Karpas-422 (cell line): ENCODE data around the gene CAPN14. TPM values are rescaled to one million over a fixed set of nuclear protein-coding genes. Genes with fewer than 3 reads are reported as not detected.

Experiments
- DNase-seq: peaks from one replicate; pipeline ENCODE4 v3.0.0-alpha.2; 2015
- H2AFZ ChIP-seq: fragments of 200-600 bp; sonication (generic); 2 replicates; pipeline ENCODE4 v1.6.1; 2014; ENCODE audit warnings: antibody characterized with exemption, low read length, mixed read lengths
- H3K27ac ChIP-seq: fragments of 200-600 bp; sonication (generic); 2 replicates; pipeline ENCODE4 v1.5.1; 2014; ENCODE audit warnings: mild to moderate bottlenecking, low read length, moderate library complexity
- H3K27me3 ChIP-seq: fragments of 200-600 bp; sonication (generic); 2 replicates; pipeline ENCODE4 v1.6.1; 2014; ENCODE audit warnings: low read length, mixed read lengths
- H3K36me3 ChIP-seq: fragments of 200-600 bp; sonication (generic); 2 replicates; pipeline ENCODE4 v1.6.1; 2014; ENCODE audit warnings: low read length, mixed read lengths; ENCODE audit not compliant: insufficient read depth
- H3K4me1 ChIP-seq: fragments of 200-600 bp; sonication (generic); 2 replicates; pipeline ENCODE4 v1.6.1; 2014; ENCODE audit warnings: mild to moderate bottlenecking, low read length, mixed read lengths
- H3K4me2 ChIP-seq: fragments of 200-600 bp; sonication (generic); 2 replicates; pipeline ENCODE4 v1.6.1; 2014; ENCODE audit warnings: low read length, low read depth, mild to moderate bottlenecking; ENCODE audit not compliant: poor library complexity, severe bottlenecking
- H3K4me3 ChIP-seq: fragments of 200-600 bp; sonication (generic); 2 replicates; pipeline ENCODE4 v1.5.1; 2014; ENCODE audit warnings: mild to moderate bottlenecking, antibody characterized with exemption, low read length, mixed read lengths
- H3K79me2 ChIP-seq: fragments of 200-600 bp; sonication (generic); 2 replicates; pipeline ENCODE4 v1.6.1; 2014; ENCODE audit warnings: mild to moderate bottlenecking, low read length, mixed read lengths
- H3K9ac ChIP-seq: fragments of 200-600 bp; sonication (generic); 2 replicates; pipeline ENCODE4 v1.6.0; 2014; ENCODE audit warnings: low read length
- H3K9me2 ChIP-seq: fragments of 200-600 bp; sonication (generic), shearing (Covaris generic); replicated peaks from 2 replicates; pipeline ENCODE4 v1.6.0; 2014; ENCODE audit warnings: mild to moderate bottlenecking, low read length, moderate library complexity; ENCODE audit not compliant: insufficient read depth
- H3K9me3 ChIP-seq: fragments of 300-700, 200-600 bp; sonication (generic); 2 replicates; pipeline ENCODE4 v1.6.1; 2014; ENCODE audit warnings: low read length, mixed read lengths
- H4K20me1 ChIP-seq: fragments of 200-600 bp; sonication (generic); 2 replicates; pipeline ENCODE4 v1.6.1; 2014; ENCODE audit warnings: mild to moderate bottlenecking, antibody characterized with exemption, low read length, low read depth; ENCODE audit not compliant: insufficient read depth
- total RNA-seq: library from RNA; depleted of rRNA; stranded (reverse); fragments of >200 nt; shearing (Covaris generic); gene quantifications from 2 replicates; pipeline ENCODE4 v1.2.3, GENCODE V29; 2014; ENCODE audit warnings: low replicate concordance

Gene CAPN14
- total RNA-seq, 1 experiment from 2014 or later: 2.0 TPM

DNA sequence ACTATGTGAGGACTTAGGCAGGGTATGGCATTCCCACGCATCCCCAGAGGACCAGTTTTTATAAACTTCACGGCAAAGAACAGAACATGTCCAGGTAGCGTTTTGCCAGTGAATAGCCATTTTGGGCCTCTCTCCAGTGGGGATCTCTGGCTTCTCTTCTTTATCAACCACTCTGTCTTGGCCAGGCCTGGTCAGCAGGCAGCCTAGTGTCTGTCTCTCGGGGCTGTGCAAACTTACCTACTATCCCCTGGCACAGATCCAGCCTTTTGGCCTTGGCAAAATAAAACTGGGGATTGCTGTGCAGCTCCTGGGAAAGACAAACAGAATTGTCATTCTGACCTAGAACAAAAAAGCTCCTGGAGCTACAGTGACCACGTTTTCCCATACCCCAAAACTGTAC, 14.5 kb downstream of the CAPN14 start:
- no peak overlapping the region for H3K4me3 ChIP-seq
- no peak for DNase-seq
- no peak overlapping the region for H3K9ac ChIP-seq
- H2AFZ ChIP-seq: no peak overlapping the region
- no peaks in the 10 kb centered on the region for H4K20me1 ChIP-seq
- H3K36me3 ChIP-seq: no peaks in the 10 kb centered on the region
- H3K27me3 ChIP-seq: no peaks in the 10 kb centered on the region
- peaks cover 10% of the 10 kb centered on the region for H3K4me1 ChIP-seq
- no peak overlapping the region for H3K27ac ChIP-seq
- H3K79me2 ChIP-seq: no peaks in the 10 kb centered on the region
- H3K9me3 ChIP-seq: no peaks in the 10 kb centered on the region
- no peaks in the 10 kb centered on the region for H3K9me2 ChIP-seq
- no peak overlapping the region for H3K4me2 ChIP-seq

DNA sequence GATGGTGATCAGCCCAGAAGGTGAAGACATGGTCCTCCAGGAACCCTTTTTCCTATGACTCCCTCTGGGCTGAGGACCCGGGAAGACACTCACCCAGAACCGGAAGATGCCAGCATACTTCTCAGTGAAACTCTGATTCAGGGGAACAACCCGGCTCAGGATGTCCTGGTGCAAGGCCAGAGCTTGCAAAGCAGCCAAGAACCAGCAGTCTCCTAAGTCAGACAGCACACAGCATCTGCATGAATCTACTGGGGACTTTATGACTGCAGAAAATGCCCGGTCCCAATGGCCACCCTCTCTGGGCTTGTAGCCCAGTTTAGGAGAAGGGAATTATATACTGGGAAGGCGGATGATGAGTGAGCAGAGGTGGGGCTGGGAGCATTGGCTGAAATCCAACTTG, 15.3 kb downstream of the CAPN14 start:
- H3K9ac ChIP-seq: no peak overlapping the region
- H3K4me1 ChIP-seq: peaks cover 8% of the 10 kb centered on the region; the same call in 1 of the 2 replicates
- H3K36me3 ChIP-seq: no peaks in the 10 kb centered on the region
- H4K20me1 ChIP-seq: no peaks in the 10 kb centered on the region
- H2AFZ ChIP-seq: no peak overlapping the region
- H3K79me2 ChIP-seq: no peaks in the 10 kb centered on the region
- no peak for DNase-seq
- no peaks in the 10 kb centered on the region for H3K9me3 ChIP-seq
- H3K27ac ChIP-seq: no peak overlapping the region
- no peak overlapping the region for H3K4me2 ChIP-seq
- H3K9me2 ChIP-seq: no peaks in the 10 kb centered on the region
- no peaks in the 10 kb centered on the region for H3K27me3 ChIP-seq
- no peak overlapping the region for H3K4me3 ChIP-seq

DNA sequence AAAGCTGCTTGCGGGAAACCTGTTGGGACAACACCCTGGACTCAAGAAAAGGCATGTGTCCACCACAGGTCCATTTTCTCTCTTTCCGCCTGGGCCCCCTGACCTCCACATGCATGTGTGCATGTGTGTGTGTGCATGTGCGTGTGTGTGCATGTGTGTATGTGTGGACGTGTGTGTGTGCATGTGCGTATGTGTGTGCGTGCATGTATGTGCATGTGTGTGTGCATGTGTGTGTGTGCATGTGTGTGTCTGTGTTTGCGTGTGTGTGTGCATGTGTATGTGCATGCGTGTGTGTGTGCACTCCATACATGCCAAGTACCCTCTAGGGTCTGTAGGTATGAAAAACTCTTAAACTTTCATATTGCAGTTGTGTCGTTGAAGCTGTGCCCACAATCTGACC, 16.3 kb downstream of the CAPN14 start:
- Histone ChIP-seq H4K20me1 (no peaks in the 10 kb centered on the region), H3K9me2 (no peaks in the 10 kb centered on the region), H3K9me3 (no peaks in the 10 kb centered on the region), H3K4me2 (no peak overlapping the region), H3K4me3 (no peak overlapping the region), H3K4me1 (peaks cover 8% of the 10 kb centered on the region; the same call in 1 of the 2 replicates), H3K27me3 (no peaks in the 10 kb centered on the region), H3K79me2 (no peaks in the 10 kb centered on the region), H3K9ac (no peak overlapping the region), H3K27ac (no peak overlapping the region), H3K36me3 (no peaks in the 10 kb centered on the region), H2AFZ (no peak overlapping the region)
- DNase-seq: no peak

DNA sequence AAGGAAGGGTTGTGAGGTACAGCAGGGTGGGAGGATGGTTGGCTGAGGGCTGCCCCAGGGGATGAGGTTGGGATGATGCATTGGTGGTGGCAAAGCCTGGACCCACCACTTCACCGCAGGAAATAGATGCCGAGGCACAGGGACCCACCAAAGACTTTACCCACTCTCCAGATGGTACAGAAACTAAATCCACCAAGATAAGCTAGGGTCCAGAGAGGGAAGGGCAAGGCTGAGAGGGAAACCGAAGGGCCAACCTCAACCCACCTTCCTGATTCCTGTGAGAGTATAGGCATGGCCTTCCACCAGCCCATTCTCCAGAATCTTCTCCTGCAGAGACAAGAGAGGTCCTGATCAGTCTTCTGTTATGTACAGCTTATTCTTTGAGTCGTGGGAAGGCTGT, 18.1 kb downstream of the CAPN14 start:
- peaks cover 12% of the 10 kb centered on the region for H3K4me1 ChIP-seq
- H3K4me3 ChIP-seq: no peak overlapping the region
- H3K9ac ChIP-seq: no peak overlapping the region
- H2AFZ ChIP-seq: no peak overlapping the region
- H3K27ac ChIP-seq: no peak overlapping the region
- no peak for DNase-seq
- H3K9me3 ChIP-seq: no peaks in the 10 kb centered on the region
- no peaks in the 10 kb centered on the region for H4K20me1 ChIP-seq
- no peaks in the 10 kb centered on the region for H3K9me2 ChIP-seq
- no peak overlapping the region for H3K4me2 ChIP-seq
- no peaks in the 10 kb centered on the region for H3K36me3 ChIP-seq
- no peaks in the 10 kb centered on the region for H3K79me2 ChIP-seq
- H3K27me3 ChIP-seq: no peaks in the 10 kb centered on the region

DNA sequence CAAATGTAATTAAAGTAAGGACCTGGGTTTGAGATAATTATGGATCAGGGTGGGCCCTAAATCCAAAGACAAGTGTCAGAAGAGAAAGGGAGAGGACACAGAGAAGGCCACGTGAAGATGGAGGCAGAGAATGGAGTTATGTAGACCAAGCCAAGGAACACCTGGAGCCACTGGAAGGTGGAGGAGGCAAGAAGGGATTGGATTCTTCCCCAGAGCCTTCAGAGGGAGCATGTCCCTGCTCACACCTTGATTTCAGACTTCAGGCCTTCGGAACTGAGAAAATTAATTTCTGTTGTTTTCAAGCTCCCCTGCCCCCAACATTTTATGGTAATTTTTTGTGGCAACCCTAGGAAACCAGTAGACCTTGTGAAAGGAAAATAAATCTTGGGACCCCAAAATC, 19.6 kb downstream of the CAPN14 start:
- Histone ChIP-seq H2AFZ (no peak overlapping the region), H3K4me1 (peaks cover 11% of the 10 kb centered on the region), H3K79me2 (no peaks in the 10 kb centered on the region), H3K4me2 (no peak overlapping the region), H3K27ac (no peak overlapping the region), H4K20me1 (no peaks in the 10 kb centered on the region), H3K27me3 (no peaks in the 10 kb centered on the region), H3K9me2 (no peaks in the 10 kb centered on the region), H3K4me3 (no peak overlapping the region), H3K9ac (no peak overlapping the region), H3K9me3 (no peaks in the 10 kb centered on the region), H3K36me3 (no peaks in the 10 kb centered on the region)
- DNase-seq: no peak

DNA sequence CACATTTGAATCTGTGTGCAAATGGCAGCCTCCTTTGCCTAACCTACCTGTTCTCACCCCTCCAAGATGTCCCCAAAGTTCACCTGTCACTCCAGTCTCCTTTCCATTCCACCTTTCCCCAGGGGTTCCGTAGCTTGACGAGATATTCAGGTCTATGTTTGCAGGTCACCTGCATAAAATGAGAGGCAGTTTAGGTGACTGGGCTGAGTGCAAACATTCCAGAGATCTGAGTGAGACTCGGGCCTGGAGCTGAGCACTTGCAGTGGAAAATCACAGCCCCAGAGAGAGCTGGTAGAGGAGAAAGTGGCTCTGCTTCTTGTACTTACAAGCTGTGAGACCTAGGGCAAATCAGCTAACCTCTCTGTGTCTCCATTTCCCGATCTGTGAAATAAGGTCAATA, 20.1 kb downstream of the CAPN14 start:
- Histone ChIP-seq H3K4me2 (no peak overlapping the region), H3K79me2 (no peaks in the 10 kb centered on the region), H3K9ac (no peak overlapping the region), H3K4me1 (peaks cover 11% of the 10 kb centered on the region), H3K36me3 (no peaks in the 10 kb centered on the region), H3K27ac (no peak overlapping the region), H4K20me1 (no peaks in the 10 kb centered on the region), H3K9me3 (no peaks in the 10 kb centered on the region), H3K27me3 (no peaks in the 10 kb centered on the region), H3K4me3 (no peak overlapping the region), H3K9me2 (no peaks in the 10 kb centered on the region), H2AFZ (no peak overlapping the region)
- no peak for DNase-seq

DNA sequence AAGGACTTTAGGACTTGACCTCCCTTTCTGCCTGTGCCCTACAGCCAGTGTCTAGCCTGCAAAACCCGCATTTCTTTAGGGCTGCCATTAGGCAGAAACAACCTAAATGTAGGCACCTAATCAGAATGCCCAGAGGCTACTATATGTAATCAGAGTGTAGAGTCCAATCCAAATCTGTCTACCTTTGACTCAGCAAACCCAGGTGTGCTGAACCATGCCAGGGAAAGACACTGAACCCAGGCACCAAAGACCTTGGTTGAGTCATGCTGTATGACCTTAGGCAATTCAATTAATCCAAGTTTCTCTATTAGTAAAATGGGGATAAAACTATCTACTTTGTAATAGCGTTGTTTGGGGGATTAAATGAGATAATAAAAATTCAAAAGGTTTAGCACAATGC, 20.7 kb downstream of the CAPN14 start:
- H4K20me1 ChIP-seq: no peaks in the 10 kb centered on the region
- no peak overlapping the region for H2AFZ ChIP-seq
- H3K4me2 ChIP-seq: no peak overlapping the region
- H3K36me3 ChIP-seq: no peaks in the 10 kb centered on the region
- H3K9ac ChIP-seq: no peak overlapping the region
- H3K9me2 ChIP-seq: no peaks in the 10 kb centered on the region
- H3K27me3 ChIP-seq: no peaks in the 10 kb centered on the region
- no peak for DNase-seq
- no peaks in the 10 kb centered on the region for H3K9me3 ChIP-seq
- peaks cover 11% of the 10 kb centered on the region for H3K4me1 ChIP-seq
- H3K4me3 ChIP-seq: no peak overlapping the region
- H3K79me2 ChIP-seq: no peaks in the 10 kb centered on the region
- no peak overlapping the region for H3K27ac ChIP-seq

DNA sequence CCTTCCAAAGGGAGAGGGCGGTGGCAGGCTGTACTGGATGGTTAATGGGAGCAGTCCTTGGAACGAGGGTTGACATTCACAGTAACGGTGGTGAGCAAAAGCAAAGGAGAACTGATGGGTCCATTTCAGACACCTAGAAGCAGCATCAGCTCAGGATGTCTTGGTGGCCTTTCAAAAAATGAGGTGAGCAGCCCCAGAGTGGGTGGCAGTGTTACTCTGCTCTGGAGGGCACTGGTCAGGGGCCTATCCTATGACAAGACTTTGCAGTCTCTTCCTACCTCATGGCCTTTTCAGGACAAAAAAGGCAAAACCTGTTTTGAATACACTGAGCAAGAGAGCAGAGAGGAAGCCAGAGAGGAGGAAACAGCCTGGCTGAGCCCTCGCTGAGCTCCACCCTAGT, 23.5 kb downstream of the CAPN14 start:
- Histone ChIP-seq H3K4me3 (no peak overlapping the region), H3K36me3 (no peaks in the 10 kb centered on the region), H3K9me3 (no peaks in the 10 kb centered on the region), H3K9ac (no peak overlapping the region), H2AFZ (no peak overlapping the region), H3K27me3 (no peaks in the 10 kb centered on the region), H3K79me2 (no peaks in the 10 kb centered on the region), H4K20me1 (no peaks in the 10 kb centered on the region), H3K4me2 (no peak overlapping the region), H3K27ac (no peak overlapping the region), H3K4me1 (peaks cover 11% of the 10 kb centered on the region), H3K9me2 (no peaks in the 10 kb centered on the region)
- DNase-seq: no peak

DNA sequence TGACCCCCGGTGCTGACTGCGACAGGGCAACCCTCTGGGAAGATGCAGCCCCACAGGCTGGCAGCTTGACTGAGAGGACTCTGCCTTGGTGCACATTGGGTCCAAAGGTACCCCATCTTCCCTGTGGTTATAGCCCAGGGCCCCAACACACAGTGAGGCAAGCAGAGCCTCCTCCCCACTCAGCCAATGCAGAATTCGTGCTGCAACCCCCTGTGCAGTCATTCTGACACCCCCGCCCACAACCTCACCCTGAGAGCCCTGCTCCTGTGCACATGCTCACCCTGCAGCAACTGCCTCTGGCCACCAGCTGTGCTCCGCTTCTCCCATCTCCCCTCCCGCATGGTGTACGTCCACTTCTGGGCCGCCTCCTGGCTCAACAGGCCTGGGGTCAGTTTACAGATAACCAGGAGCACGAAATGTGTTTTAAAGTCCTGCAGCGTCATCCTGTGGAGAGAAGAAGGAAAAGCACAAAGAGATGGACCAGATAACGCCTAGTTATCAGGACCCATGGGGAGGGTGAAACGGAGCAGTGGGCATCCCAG, 24.4 kb downstream of the CAPN14 start:
- H2AFZ ChIP-seq: no peak overlapping the region
- no peaks in the 10 kb centered on the region for H3K27me3 ChIP-seq

More for the DNA sequence above, 24.4 kb downstream of the CAPN14 start:
- H3K4me1 ChIP-seq: peaks cover 11% of the 10 kb centered on the region
- no peak overlapping the region for H3K27ac ChIP-seq
- no peaks in the 10 kb centered on the region for H3K36me3 ChIP-seq
- H3K9me2 ChIP-seq: no peaks in the 10 kb centered on the region
- no peak for DNase-seq
- no peaks in the 10 kb centered on the region for H3K79me2 ChIP-seq
- H3K9me3 ChIP-seq: no peaks in the 10 kb centered on the region
- H3K4me2 ChIP-seq: no peak overlapping the region
- H3K4me3 ChIP-seq: no peak overlapping the region
- H4K20me1 ChIP-seq: no peaks in the 10 kb centered on the region
- H3K9ac ChIP-seq: no peak overlapping the region
